IPS-18c (cell line): ENCODE results near the gene MMP2.

Experiments used
- H3K4me3 ChIP-seq: 2 replicates; pipeline ENCODE4 v1.7.0; 2013; ENCODE audit warnings: low read depth, mild to moderate bottlenecking, low read length, moderate library complexity; ENCODE audit not compliant: insufficient read depth
- H3K9me3 ChIP-seq: one replicate; pipeline ENCODE4 v1.6.1; 2013; ENCODE audit warnings: mild to moderate bottlenecking, low read length, moderate library complexity; ENCODE audit not compliant: control insufficient read depth, insufficient read depth

Gene MMP2

DNA sequence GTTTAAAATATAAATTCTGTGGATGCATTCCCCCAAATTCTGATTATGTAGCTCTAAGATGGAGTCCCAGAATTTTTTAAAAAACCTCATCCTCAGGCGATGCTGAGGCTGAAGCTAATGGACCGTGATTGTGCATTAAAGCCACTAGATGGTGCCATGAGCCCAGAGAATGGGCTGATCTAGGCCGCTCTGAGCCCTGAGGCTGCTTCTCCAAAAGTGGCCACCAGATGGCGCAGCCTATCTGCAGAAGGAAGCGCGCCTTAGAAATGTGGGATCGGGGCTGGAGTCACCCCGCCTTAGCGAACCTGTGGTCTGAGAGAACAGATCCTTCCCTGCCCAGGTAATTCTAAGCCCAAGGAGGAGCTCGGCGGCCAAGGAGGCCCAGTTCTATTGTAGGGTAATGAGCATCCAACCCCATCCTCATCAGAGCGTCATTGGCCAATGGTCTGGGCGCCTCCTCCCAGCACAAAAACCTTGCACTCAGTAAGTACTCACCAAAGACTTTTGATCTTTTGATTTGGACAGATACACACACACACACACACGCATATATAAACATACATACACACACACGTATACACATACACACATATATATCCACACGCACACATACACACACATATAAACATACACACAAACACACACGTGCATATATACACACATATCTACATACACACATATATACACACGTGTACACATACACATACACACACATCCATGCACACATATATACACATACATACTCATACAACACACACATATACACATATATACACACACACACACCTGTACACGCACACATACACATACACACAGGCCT is 13.7 kb upstream of the MMP2 start:
- Histone ChIP-seq H3K4me3 (no peak overlapping the region), H3K9me3 (no peaks in the 10 kb centered on the region)

DNA sequence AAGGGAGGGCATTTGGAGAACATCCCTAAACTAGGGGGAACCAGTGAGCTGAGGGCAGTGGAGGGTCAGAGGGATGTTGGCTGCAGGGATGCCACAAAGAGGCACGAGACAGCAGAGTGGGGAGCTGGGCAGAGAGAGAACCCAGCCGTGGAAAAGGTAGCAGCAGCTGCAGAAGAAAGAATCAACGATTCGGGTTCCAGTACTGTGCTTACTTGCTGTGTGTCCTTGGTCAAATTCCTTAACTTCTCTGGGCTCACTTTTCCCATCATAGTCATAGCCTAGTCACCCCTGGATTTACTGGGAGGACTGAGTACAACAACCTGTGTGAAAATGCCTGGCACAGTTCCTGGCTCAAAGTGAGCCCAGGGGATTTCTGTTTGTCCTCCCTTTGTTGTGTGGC is 12.8 kb upstream of the MMP2 start:
- Histone ChIP-seq H3K4me3 (no peak overlapping the region), H3K9me3 (no peaks in the 10 kb centered on the region)

DNA sequence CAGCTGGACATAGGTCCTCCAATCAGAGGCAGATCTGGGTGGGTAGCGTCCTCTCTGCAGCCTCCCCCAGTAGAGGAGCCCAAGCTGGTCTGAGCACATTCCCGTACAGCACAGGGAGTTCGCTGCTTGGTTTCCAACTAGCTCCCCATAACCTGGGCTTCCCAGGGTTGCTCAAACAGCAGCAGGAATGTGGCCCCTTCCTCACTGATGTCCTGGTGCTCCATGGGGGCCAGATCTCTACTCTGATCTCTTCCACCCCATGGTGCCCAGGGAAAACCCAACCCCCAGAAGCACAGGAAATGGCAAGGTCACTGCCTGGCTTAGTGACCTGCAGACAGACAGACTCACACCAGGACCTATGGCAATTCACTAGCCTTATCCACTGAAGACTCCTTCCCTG is 11.1 kb upstream of the MMP2 start:
- Histone ChIP-seq H3K4me3 (no peak overlapping the region), H3K9me3 (no peaks in the 10 kb centered on the region)

DNA sequence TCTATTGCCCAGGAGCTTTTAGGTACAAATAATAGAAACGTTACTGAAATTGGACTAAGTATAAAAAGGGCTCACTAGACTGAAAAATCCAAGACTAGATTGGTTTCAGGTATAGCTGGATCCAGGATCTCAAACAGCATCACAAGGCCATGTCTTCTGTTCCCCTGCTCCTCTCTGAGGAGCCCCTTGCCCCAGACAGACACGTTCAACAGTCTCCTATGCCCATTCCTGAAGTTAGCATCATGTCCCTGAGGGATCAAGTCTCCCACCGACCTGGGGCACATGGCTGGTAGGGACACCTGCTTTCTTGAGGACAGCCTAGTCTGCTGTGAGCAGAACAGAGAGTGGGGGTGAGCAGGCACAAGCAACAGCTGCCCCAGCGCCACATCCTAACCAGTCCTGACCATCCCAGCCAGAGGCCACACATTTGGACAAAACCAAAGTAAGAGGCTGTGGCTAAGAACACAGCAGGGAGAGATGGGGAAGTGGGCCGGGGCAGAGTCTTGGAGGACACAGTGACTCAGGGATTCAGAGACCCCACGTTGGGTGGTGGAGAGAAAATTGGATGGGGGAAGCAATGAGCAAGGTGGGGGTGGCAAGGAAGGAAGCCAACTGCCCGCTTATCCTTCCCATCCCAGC is 10.5 kb upstream of the MMP2 start:
- Histone ChIP-seq H3K4me3 (no peak overlapping the region), H3K9me3 (no peaks in the 10 kb centered on the region)

DNA sequence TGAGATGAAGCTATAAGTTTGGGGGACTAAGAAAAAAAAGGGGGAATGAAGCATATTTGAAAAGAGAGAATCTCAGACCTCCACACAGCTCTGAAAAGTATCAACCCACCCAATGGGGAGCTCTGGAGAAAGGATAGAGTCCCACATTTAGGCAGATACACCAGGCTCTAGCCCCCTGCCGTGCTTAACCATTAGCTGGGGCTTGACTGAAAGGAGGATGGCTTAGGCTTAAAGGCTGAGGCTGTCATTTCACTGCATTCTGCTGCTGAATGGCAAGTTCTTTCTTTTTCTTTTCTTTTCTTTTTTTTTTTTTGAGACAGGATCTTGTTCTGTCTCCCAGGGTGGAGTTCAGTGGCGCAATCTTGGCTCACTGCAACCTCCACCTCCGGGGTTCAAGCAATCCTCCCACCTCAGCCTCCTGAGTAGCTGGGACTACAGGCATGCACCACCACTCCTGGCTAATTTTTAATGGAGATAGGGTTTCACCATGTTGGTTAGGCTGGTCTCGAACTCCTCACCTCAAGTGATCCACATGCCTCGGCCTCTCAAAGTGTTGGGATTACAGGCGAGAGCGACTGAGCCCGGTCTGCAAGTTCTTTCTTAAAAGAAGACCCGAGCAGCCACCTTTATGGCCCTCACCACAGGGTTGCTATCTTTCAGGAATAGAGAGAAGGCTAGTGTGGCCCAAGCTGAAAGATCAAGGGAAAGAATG is 9.0 kb upstream of the MMP2 start:
- no peak overlapping the region; the same call in 1 of the 2 replicates for H3K4me3 ChIP-seq
- no peaks in the 10 kb centered on the region for H3K9me3 ChIP-seq

DNA sequence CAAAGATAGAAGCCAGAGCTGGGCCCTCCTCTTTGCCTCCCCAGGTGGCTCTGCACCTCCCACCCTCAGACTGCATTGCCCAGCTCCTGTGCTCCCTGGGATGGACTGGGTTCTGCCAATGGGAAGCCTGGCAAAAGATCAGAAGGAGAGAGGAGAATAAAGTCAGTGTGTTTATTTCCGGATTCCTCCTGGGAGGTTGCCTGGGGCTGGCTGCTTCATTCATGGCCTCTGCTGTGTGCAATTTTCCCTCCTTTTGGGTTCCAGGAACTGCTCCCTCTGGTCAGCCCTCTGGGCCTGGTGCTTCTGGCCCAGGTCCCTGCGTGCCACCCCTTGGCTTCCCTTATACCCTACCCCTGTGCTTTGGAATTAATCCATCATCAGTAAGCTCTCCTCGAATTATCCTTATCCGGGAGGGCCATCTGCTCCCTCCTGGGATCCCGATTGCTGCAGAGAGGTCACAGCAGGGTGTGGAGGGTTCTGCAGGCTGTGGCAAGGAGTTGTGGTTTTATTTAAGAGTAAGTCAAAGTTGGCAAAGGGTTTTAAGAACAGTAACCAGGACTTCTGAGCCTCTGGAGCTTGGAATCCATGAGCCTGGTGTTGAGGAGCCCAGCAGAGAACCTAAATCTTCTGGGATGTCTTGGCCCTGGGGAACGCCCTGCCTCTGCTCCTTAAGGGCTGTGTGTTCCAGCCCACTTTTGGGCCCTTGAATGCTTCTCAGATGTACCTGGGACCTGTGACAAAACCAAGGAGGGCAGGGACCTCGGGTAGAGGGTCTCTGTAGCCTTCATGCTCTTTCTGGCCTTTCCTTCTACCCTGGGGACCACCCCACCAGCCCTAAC is 8.2 kb upstream of the MMP2 start:
- H3K9me3 ChIP-seq: no peaks in the 10 kb centered on the region
- H3K4me3 ChIP-seq: no peak overlapping the region

DNA sequence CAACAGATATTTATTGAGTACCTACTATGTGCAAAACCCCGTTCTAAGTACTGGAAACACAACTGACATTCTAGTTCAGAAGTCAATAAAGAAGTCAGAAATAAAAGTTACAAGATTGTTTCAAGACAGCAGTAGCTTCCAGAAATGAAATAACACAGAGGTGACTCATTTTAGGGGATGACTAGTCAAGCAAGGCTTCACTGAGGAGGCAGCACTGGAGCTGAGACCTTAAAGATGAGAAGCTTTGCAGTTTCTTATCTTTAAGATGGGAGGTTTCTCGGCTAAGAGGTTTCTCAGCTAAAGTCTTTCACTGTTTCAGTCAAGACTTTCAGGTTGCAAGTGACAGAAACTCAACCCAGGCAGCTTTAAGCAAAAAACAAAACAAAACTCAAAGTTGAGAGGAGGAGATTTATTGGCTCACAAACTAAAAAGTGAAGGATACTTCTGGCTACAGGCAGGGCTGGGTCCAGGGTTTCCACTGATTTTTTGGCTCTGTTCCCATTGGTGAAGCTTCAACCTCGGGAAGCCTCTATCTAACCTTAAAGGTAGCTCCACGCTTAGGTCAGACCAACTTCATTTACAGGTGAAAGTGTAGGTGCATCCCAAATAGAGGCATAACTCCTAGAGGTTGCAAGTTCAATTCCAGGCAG is 7.4 kb upstream of the MMP2 start:
- H3K9me3 ChIP-seq: no peaks in the 10 kb centered on the region
- H3K4me3 ChIP-seq: no peak overlapping the region

DNA sequence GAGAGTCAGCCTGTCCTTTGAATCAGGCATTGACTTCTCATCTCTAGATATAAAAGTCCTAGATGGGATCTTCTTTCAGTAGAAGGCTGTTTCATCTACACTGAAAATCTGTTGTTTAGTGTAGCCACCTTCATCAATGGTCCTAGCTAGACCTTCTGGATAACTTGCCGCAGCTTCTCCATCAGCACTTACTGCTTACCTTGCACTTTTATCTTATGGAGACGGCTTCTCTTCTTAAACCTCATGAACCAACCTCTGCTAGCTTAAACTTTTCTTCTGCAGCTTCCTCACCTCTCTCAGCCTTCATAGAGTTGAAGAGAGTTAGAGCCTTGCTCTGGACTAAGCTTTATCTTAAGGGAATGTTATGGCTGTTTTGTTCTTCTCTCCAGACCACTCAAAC is 5.4 kb upstream of the MMP2 start:
- Histone ChIP-seq H3K9me3 (no peaks in the 10 kb centered on the region), H3K4me3 (no peak overlapping the region)

DNA sequence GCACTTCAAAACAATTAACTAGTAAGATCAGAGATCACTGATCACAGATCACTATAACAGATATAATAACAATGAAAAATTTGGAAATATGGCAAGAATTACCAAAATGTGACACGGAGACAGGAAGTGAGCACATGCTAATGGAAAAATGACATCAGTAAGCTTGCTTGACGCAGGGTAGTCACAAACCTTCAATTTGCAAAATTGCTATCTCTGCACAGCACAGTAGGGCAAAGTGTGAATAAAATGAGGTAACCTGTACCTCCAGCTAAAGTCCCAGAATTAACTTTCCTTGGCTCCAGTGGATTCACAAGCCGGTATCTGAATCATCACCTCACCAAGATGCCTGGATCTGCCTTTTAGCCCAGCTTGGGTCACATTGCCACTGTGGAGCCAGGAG is 4.2 kb upstream of the MMP2 start:
- no peaks in the 10 kb centered on the region for H3K9me3 ChIP-seq
- H3K4me3 ChIP-seq: no peak overlapping the region

DNA sequence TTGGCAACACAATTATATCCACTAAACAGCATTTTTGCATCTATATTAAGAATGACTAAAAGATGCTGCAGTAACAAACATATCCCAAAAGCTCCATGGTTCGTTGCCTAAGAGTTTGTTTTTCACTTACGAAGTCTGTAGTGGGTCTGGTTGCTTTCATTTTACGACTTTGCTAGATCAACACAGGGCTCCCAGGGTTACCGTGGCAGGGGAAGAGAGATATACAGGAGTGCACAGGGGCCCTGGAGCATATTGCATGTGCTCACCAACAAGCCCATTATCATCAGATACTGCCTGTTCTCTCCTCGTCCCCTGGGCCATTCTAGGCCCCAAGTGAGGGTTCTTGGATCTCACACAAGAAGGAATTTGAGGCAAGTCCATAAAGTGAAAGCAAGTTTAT is 3.1 kb upstream of the MMP2 start:
- H3K4me3 ChIP-seq: no peak overlapping the region
- H3K9me3 ChIP-seq: no peaks in the 10 kb centered on the region

DNA sequence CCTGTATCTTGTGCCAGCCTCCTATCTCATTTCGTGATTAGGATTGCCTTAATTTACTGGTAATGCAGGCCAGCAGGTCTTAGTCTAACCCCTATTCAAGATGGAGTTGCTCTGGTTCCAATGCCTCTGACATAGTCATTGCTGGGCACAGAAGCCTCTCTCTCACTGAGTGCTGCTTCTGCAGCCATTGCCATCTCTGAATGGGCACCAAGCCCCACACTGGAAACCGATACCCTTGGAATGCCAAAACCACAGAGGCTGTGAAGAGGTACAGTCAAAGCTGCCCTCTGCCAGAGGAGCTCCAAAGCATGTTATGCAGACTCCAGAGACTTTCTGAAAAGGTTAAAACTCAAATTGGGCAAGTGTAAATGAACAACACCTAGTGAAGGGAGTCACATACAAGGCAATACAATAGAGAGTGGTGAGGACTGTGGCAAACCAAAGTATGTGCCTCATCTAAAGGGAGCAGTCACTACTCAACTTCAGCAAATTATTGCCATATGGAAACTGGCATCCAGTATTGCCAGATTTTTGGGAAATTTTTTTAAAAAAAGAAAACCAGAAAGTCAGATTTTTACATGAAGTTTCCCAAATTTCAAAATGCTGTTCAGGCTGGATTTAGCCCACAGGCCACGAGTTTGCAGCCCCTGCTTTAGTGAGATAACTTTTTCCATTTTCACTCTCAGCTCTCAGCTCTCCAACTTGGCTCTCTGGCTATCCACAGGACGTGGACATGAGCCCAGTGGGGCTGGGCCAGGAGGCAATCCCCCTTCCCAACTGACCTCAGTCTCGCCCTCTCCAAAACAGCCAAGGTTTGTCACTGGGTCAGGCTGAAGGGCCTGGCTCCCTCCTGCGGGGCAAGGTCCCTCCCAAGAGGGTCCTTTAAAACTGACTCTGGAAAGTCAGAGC is 2.1 kb upstream of the MMP2 start:
- Histone ChIP-seq H3K9me3 (no peaks in the 10 kb centered on the region), H3K4me3 (no peak overlapping the region)

DNA sequence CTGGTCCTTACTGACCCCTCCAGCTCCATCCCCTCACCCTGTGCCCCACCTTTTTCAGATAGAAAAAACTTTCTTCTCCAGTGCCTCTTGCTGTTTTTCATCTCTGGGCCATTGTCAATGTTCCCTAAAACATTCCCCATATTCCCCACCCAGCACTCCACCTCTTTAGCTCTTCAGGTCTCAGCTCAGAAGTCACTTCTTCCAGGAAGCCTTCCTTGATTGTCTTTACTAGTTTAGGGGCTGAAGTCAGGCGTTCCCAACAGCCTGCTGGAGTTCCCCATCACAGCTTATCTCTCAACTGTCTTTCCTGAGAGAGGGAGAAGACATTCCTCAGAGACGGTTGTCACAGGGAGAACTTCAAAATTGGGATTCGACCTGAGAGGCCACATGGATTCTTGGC is 1.3 kb upstream of the MMP2 start:
- no peaks in the 10 kb centered on the region for H3K9me3 ChIP-seq
- no peak overlapping the region for H3K4me3 ChIP-seq

DNA sequence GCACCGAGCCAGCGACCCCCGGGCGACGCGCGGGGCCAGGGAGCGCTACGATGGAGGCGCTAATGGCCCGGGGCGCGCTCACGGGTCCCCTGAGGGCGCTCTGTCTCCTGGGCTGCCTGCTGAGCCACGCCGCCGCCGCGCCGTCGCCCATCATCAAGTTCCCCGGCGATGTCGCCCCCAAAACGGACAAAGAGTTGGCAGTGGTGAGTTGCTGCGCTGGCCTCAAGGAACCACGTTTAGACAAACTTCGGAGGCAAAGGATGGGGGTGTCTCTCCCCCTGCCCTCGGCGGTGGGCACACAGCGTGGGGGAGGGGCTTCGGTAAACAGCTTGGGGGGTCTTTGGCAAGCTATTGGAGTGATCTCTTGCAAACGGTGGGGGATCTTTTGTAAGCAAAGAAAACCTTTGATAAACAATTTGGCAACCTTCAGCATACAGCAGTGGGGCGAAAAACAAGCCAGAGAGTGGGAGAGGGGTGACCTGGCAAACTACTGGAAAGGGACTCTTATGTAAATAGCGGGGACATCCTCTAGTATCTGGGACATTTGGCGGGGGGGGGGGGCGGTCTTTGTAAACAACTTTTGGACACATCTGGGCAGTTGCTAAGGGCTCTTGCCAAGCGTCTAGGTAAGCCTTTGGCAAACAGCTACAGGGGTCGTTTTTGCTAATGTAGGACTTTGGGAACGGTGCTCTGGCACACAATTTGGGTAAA is 587 bp downstream of the MMP2 start:
- Histone ChIP-seq H3K9me3 (no peaks in the 10 kb centered on the region), H3K4me3 (peak overlapping the region; percentile 62)

DNA sequence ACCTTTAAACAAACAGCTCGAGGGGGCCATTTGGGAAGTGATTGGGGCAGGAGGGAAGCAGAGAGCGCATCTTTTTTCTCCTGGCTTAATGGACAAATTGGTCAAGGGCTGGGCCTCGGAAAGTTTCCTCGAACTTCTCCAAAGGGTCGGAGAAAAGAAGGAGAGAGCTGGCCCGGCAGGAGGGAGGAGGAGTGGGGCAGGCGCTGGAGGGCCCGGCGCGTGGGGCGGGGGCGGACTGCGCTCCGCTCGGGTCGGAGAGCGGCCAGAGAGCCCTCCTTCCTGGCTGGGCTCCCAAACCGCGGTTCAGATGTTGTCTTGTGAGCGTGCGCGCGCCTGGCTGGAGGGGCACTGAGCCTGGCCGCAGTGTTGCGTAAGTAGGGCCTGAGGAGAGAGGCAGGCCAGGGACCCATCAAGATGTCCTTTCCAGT is 1.2 kb downstream of the MMP2 start:
- no peaks in the 10 kb centered on the region for H3K9me3 ChIP-seq
- H3K4me3 ChIP-seq: peak overlapping the region; percentile 62

DNA sequence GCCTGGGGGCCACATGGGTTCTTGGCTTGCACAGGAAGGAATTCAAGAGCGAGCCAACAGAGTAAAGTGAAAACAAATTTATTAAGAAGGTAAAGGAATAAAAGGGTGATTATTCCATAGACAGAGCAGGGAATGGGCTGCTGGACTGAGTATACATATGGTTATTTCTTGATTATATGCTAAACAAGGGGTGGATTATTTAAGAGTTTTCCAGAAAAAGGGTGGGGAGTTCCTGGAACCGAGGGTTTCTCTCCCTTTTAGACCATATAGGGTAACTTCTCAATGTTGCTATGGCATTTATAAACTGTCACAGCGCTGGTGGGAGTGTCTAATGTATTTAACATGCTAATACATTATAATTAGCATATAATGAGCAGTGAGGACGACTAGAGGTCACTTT is 2.0 kb downstream of the MMP2 start:
- no peaks in the 10 kb centered on the region for H3K9me3 ChIP-seq
- no peak overlapping the region for H3K4me3 ChIP-seq

DNA sequence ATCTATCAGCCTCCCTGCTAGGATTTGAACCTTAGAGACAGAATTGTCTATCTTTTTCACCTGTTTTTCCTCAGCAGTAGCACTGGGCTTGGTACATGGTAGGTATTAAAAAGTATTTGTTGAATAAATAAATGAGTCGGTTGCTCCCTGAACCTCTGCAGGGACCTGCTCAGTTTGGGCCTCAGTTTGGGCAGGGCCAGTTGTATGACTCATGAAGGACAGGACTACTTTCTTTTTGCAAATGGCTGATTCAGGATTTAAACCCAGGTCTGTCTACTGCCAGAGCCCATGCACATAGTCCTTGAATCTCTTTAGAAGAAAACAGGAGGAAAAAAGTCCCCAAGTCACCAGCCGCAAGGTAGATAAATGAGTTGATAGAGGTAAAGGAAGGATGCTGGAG is 3.1 kb downstream of the MMP2 start:
- Histone ChIP-seq H3K9me3 (no peaks in the 10 kb centered on the region), H3K4me3 (no peak overlapping the region)
